Cardiac fibroblast (primary cell): ENCODE measurements around the gene SLC12A6.

ENCODE experiments used
- DNase-seq, 2 donors: peaks; one replicate each; pipeline versions ENCODE4 v3.0.0 to v3.0.0-alpha.2; 2010; ENCODE audit warnings: low read depth in 2 of 2
- H3K4me3 ChIP-seq, 2 donors: replicated peaks in 1 of 2; 1 replicate in 1 of 2; 2 replicates in 1 of 2; pipeline ENCODE4 v1.5.1; 2011; ENCODE audit warnings: low read depth in 2 of 2, low read length in 2 of 2, mild to moderate bottlenecking in 2 of 2, moderate library complexity in 1 of 2
- TF ChIP-seq, protein P1 (sequence below): IDR thresholded peaks from one replicate; pipeline ENCODE4 v1.5.1; 2011; ENCODE audit warnings: low read depth, mild to moderate bottlenecking, low read length, inconsistent platforms

The SLC12A6 gene

DNA sequence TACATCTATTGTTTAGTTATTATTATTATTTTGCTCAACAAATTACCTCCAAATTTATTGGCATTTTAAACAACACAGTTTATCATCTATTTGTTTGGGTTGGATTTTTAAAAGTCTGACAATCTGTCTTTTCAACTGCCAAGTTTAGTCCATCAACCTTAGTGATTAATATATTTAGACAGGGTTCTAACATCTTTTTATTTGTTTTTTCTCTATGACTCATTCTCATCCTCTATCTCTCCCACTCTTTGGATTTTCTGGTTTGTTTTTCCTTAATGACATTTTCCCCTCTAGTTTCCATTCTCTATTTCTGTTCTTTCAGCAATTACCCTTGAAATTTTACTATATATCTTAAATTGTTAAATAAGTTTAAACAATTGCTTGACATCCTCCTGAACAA, 70.8 kb downstream of the SLC12A6 start:
- no peak overlapping the region for H3K4me3 ChIP-seq
- TF ChIP-seq, protein P1, sequence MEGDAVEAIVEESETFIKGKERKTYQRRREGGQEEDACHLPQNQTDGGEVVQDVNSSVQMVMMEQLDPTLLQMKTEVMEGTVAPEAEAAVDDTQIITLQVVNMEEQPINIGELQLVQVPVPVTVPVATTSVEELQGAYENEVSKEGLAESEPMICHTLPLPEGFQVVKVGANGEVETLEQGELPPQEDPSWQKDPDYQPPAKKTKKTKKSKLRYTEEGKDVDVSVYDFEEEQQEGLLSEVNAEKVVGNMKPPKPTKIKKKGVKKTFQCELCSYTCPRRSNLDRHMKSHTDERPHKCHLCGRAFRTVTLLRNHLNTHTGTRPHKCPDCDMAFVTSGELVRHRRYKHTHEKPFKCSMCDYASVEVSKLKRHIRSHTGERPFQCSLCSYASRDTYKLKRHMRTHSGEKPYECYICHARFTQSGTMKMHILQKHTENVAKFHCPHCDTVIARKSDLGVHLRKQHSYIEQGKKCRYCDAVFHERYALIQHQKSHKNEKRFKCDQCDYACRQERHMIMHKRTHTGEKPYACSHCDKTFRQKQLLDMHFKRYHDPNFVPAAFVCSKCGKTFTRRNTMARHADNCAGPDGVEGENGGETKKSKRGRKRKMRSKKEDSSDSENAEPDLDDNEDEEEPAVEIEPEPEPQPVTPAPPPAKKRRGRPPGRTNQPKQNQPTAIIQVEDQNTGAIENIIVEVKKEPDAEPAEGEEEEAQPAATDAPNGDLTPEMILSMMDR, result no peak
- no peak for DNase-seq

DNA sequence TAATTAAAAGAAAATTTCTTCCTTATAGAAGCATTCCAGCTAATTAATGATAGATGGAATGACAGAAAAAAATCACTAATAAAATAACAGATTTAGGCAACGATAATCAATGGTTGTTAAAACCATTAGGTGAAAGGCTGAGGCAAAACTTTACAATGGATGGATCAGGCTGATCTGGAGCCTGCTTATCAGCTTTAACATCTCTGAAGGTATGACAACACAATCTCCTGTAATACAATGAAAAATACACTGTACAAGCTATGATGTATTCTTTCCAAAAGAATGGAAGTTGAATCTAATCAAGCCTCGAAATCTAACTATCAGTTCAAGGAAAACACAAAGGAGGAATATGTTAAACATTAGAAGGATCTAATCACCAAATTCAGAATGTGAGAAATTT, 73.5 kb downstream of the SLC12A6 start:
- no peak for DNase-seq
- H3K4me3 ChIP-seq, result no peak overlapping the region
- TF ChIP-seq, protein P1, result no peak

DNA sequence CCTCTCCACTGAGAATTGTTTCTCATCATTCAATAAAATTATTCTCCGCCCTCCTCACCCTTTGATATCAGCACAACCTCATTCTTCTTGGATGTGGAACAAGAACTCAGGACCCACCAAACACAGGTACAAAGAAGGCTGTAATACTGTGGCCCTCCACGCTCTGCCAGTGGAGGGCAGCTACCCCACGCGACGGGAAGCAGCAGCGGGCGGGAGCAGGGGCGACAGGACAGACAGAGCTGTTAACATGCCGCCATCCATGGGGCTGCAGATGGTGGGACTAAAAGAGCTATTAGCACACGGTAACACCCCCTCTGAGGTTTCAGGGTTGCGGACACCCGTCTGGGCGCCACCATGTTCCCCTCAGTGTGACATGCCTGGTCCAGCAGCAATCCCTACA, 75.2 kb downstream of the SLC12A6 start:
- DNase-seq, result no peak
- H3K4me3 ChIP-seq, result no peak overlapping the region
- TF ChIP-seq, protein P1, result no peak

DNA sequence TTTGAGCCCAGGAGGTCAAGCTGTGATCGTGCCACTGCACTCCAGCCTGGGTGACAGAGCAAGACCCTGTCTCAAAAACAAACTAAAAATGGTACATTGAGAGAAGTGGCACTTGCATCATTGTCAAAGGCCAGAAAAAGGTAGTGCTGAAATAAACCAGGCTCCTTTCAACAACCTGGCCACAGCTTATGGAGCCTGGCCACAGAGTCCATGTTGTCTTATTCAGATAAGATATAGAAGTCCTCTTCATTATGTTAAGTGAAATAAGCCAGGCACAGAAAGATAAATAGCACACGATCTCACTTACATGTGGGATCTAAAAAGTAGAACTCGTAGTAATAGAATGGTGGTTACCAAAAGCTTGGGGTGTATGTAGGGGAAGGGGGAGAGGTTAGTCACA, 78.0 kb downstream of the SLC12A6 start:
- TF ChIP-seq, protein P1, result no peak
- no peak overlapping the region for H3K4me3 ChIP-seq
- peak in 1 of 2 donors; percentile 6 for DNase-seq

DNA sequence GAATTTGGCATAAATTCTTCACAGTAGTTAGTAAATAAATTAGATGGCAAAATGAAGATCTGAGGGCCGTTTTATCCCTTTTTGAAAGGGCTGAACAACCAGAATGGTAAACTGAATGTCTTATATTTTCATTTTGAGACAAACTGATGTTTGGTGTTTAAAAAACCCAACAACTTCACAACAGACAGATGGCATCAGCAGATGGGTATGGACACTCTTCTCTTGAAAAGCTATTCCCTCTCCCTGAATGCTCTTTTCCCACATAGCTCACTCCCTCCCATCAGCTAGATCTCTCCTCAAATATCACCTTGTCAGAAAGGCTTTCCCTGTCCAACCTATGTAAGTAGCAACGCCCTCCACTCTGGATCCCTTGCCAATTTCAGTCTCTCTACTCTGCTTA, 79.4 kb downstream of the SLC12A6 start:
- no peak for DNase-seq
- no peak overlapping the region for H3K4me3 ChIP-seq
- TF ChIP-seq, protein P1, result no peak

DNA sequence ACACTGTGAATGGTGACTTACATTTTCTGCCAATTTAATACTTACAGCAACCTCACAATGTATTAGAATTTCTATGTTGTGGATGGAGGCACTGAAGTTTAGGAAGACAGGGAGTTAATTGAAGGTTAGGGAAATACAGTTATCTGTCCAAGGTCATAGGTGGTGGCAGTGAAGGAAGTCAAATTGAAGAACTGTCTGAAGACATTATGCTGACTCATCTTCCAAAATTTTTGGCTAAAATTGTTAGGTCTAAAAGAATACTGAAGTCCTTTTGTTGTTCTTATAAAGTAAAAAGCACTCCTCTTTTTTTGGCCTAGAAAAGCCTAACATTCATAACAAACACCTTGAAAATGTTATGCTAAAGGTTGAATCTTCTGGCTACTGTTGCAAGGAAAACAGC, 85.0 kb downstream of the SLC12A6 start:
- TF ChIP-seq, protein P1, result no peak
- H3K4me3 ChIP-seq, result no peak overlapping the region
- DNase-seq, result peak in 1 of 2 donors; percentile 6

DNA sequence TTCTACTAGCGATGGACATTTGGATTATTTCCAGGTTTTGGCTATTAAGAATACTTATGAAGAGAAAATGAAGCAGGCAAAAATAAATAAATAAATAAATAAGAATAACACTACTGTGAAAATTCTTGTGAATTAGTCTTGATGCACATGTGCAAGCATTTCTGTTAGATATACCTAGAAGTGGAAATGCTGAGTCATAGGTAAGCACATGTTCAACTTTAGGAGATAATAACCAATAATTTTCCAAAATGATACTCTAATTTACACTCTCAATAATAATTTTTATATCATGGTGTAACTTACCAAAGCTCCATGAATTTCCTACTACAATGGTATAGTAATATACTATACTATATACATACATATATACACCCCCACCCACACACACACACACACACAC, 89.4 kb downstream of the SLC12A6 start:
- no peak for DNase-seq
- H3K4me3 ChIP-seq, result no peak overlapping the region
- TF ChIP-seq, protein P1, result no peak
